Liver (tissue), 9 donors: Measurements from ENCODE around the gene HACE1. TPM values are rescaled to one million over a fixed set of nuclear protein-coding genes. Genes with fewer than 3 reads are reported as not detected.

Experiments
- DNase-seq: peaks from one replicate; pipeline ENCODE4 v3.0.0-alpha.2; 2017; ENCODE audit warnings: low spot score
- H3K27ac ChIP-seq, 2 donors: one replicate each; pipeline ENCODE4 v1.7.0; 2013; ENCODE audit warnings: inconsistent platforms in 2 of 2, low read length in 2 of 2, control low read depth in 1 of 2, low read depth in 1 of 2, mild to moderate bottlenecking in 1 of 2
- H3K27me3 ChIP-seq, 4 donors: one replicate each; pipeline versions ENCODE4 v1.6.1 to v1.7.0; 2013; ENCODE audit warnings: low read length in 3 of 4, inconsistent platforms in 1 of 4, mild to moderate bottlenecking in 1 of 4, moderate library complexity in 1 of 4; ENCODE audit not compliant: control insufficient read depth in 4 of 4, insufficient read depth in 4 of 4
- H3K36me3 ChIP-seq, 4 donors: one replicate each; pipeline versions ENCODE4 v1.6.1 to v1.7.0; 2013; ENCODE audit warnings: low read length in 3 of 4, mild to moderate bottlenecking in 3 of 4, low read depth in 1 of 4, moderate library complexity in 1 of 4; ENCODE audit not compliant: control insufficient read depth in 4 of 4, insufficient read depth in 3 of 4
- H3K4me1 ChIP-seq, 4 donors: one replicate each; pipeline versions ENCODE4 v1.6.1 to v1.7.0; 2013; ENCODE audit warnings: low read length in 3 of 4, mild to moderate bottlenecking in 3 of 4, moderate library complexity in 1 of 4; ENCODE audit not compliant: control insufficient read depth in 4 of 4, insufficient read depth in 4 of 4
- H3K4me3 ChIP-seq, 3 donors: one replicate each; pipeline versions ENCODE4 v1.6.1 to v1.7.0; 2013; ENCODE audit warnings: low read length in 3 of 3, control low read depth in 1 of 3, low read depth in 1 of 3, mild to moderate bottlenecking in 1 of 3
- H3K9ac ChIP-seq, 2 donors: one replicate each; pipeline ENCODE4 v1.7.0; 2013; ENCODE audit warnings: low read length in 2 of 2, mild to moderate bottlenecking in 2 of 2, moderate library complexity in 2 of 2, control low read depth in 1 of 2, low read depth in 1 of 2
- H3K9me3 ChIP-seq, 4 donors: one replicate each; pipeline versions ENCODE4 v1.6.1 to v1.7.0; 2013; ENCODE audit warnings: low read length in 3 of 4; ENCODE audit not compliant: control insufficient read depth in 4 of 4
- FOXA2 ChIP-seq: IDR thresholded peaks from 2 replicates; pipeline ENCODE4 v1.6.1; 2016; ENCODE audit warnings: antibody characterized with exemption
- GABPA ChIP-seq, 2 donors: IDR thresholded peaks in 1 of 2; conservative IDR thresholded peaks in 1 of 2; 2 replicates each; pipeline ENCODE4 v1.6.1; 2016; ENCODE audit warnings: antibody characterized with exemption in 2 of 2, mild to moderate bottlenecking in 1 of 2, moderate library complexity in 1 of 2
- HNF4A ChIP-seq, 2 donors: conservative IDR thresholded peaks; 2 replicates each; pipeline ENCODE4 v1.6.1; 2016; ENCODE audit warnings: antibody characterized with exemption in 2 of 2, mild to moderate bottlenecking in 2 of 2
- HNF4G ChIP-seq: IDR thresholded peaks from 2 replicates; pipeline ENCODE4 v1.6.1; 2016; ENCODE audit warnings: antibody characterized with exemption
- JUND ChIP-seq, 2 donors: IDR thresholded peaks; 2 replicates each; pipeline ENCODE4 v1.6.1; 2016; ENCODE audit warnings: antibody characterized with exemption in 2 of 2
- MAX ChIP-seq: IDR thresholded peaks from 2 replicates; pipeline ENCODE4 v1.6.1; 2016; ENCODE audit warnings: antibody characterized with exemption
- RAD21 ChIP-seq, 2 donors: IDR thresholded peaks; 2 replicates each; pipeline ENCODE4 v1.6.1; 2016; ENCODE audit warnings: antibody characterized with exemption in 2 of 2, mild to moderate bottlenecking in 2 of 2
- RXRA ChIP-seq, 2 donors: IDR thresholded peaks; 2 replicates each; pipeline ENCODE4 v1.6.1; 2017 to 2018; ENCODE audit warnings: antibody characterized with exemption in 2 of 2, mild to moderate bottlenecking in 1 of 2
- SP1 ChIP-seq: IDR thresholded peaks from 2 replicates; pipeline ENCODE4 v1.6.1; 2018; ENCODE audit warnings: antibody characterized with exemption, mild to moderate bottlenecking
- TAF1 ChIP-seq: conservative IDR thresholded peaks from 2 replicates; pipeline ENCODE4 v1.6.1; 2016; ENCODE audit warnings: antibody characterized with exemption, mild to moderate bottlenecking
- YY1 ChIP-seq: IDR thresholded peaks from 2 replicates; pipeline ENCODE4 v1.6.1; 2016; ENCODE audit warnings: antibody characterized with exemption, mild to moderate bottlenecking
- WGBS: extraction: QIAGEN DNeasy Blood & Tissue Kit; methylation state at CpG from one replicate; pipeline ENCODE4 v1.1.7; 2013; 5-methylcytosine and 5-hydroxymethylcytosine counted together
- polyA plus RNA-seq, 2 donors: library from polyadenylated mRNA; stranded (reverse) in 1 of 2; unstranded in 1 of 2; fragments of 200-250 nt in 1 of 2; fragments of >200 nt in 1 of 2; fragmentation: Nextera tagmentation in 1 of 2; extraction: Ambion mirVana in 1 of 2; gene quantifications; one replicate each; pipeline versions ENCODE4 v1.2.1 to v1.2.3, GENCODE V29; 2013 to 2015
- total RNA-seq, 2 donors: library from RNA; depleted of rRNA; stranded (reverse); fragments of >200 nt; gene quantifications; one replicate each; pipeline ENCODE4 v1.2.3, GENCODE V29; 2014
- TF ChIP-seq, protein P1 (sequence below): IDR thresholded peaks from 2 replicates; pipeline ENCODE4 v1.6.1; 2016; ENCODE audit warnings: antibody characterized with exemption, mild to moderate bottlenecking
- TF ChIP-seq, protein P2 (sequence below): IDR thresholded peaks from 2 replicates; pipeline ENCODE4 v1.6.1; 2016; ENCODE audit warnings: antibody characterized with exemption
- TF ChIP-seq, protein P3 (sequence below): fragments of 150-350 bp; IDR thresholded peaks from 2 replicates; pipeline ENCODE4 v1.5.1; 2017; ENCODE audit warnings: improper control_type of control experiment, low read depth, low read length; ENCODE audit not compliant: missing input control
- donor health status: healthy.
- donor health status: healthy.
- donor health status: healthy.
- donor health status: healthy.
- donor health status: healthy.

HACE1 gene
- total and polyA plus RNA-seq, 4 donors = 1.3 to 7.2 (median 2.5) TPM

- 71% methylated on average over 4 of the region's 4 CpGs for WGBS
- Histone ChIP-seq H3K36me3 (peaks cover 0 to 3% (median 0%) of the 10 kb centered on the region in 4 donors), H3K27me3 (no peaks in the 10 kb centered on the region), H3K27ac (no peak overlapping the region), H3K4me3 (no peak overlapping the region), H3K4me1 (no peaks in the 10 kb centered on the region), H3K9ac (no peak overlapping the region), H3K9me3 (no peaks in the 10 kb centered on the region)
- DNase-seq = no peak
- TF ChIP-seq, protein P1, sequence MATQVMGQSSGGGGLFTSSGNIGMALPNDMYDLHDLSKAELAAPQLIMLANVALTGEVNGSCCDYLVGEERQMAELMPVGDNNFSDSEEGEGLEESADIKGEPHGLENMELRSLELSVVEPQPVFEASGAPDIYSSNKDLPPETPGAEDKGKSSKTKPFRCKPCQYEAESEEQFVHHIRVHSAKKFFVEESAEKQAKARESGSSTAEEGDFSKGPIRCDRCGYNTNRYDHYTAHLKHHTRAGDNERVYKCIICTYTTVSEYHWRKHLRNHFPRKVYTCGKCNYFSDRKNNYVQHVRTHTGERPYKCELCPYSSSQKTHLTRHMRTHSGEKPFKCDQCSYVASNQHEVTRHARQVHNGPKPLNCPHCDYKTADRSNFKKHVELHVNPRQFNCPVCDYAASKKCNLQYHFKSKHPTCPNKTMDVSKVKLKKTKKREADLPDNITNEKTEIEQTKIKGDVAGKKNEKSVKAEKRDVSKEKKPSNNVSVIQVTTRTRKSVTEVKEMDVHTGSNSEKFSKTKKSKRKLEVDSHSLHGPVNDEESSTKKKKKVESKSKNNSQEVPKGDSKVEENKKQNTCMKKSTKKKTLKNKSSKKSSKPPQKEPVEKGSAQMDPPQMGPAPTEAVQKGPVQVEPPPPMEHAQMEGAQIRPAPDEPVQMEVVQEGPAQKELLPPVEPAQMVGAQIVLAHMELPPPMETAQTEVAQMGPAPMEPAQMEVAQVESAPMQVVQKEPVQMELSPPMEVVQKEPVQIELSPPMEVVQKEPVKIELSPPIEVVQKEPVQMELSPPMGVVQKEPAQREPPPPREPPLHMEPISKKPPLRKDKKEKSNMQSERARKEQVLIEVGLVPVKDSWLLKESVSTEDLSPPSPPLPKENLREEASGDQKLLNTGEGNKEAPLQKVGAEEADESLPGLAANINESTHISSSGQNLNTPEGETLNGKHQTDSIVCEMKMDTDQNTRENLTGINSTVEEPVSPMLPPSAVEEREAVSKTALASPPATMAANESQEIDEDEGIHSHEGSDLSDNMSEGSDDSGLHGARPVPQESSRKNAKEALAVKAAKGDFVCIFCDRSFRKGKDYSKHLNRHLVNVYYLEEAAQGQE = no peak
- TF ChIP-seq RAD21 (IDR thresholded peaks at IDR 0.05) (no peak), YY1 (no peak), MAX (no peak), HNF4A (conservative IDR thresholded peaks at IDR 0.05) (no peak), TAF1 (no peak), FOXA2 (no peak), HNF4G (no peak), JUND (IDR thresholded peaks at IDR 0.05) (no peak), GABPA (IDR thresholded peaks at IDR 0.05 in 1 of 2, conservative IDR thresholded peaks at IDR 0.05 in 1 of 2) (no peak)
Measured at GRCh38 chr6:104728448-104728847, 131.3 kb downstream of the HACE1 start.

DNA sequence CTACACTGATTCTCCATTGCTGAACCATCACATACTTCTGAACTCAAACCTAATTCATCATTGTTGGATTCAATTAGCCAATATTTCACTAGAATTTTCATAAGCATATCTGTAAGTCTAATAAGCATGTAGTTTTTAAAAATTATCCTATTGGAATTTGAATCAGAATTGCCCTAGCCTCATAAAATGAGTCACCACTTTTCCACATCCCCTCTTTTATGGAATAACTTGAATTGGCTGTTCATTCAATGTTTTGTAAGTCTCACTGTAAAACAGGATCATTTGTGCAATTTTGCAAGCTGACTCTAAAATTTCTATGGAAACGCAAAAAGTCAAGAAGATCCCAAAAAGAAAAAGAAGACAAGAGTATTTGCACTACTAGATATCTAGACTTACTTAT lies 141.0 kb downstream of the HACE1 start:
- DNase-seq = no peak
- Histone ChIP-seq H3K9ac (no peak overlapping the region), H3K4me3 (no peak overlapping the region), H3K4me1 (no peaks in the 10 kb centered on the region), H3K9me3 (no peaks in the 10 kb centered on the region), H3K27ac (no peak overlapping the region), H3K36me3 (no peaks in the 10 kb centered on the region), H3K27me3 (no peaks in the 10 kb centered on the region)
- TF ChIP-seq, protein P2, sequence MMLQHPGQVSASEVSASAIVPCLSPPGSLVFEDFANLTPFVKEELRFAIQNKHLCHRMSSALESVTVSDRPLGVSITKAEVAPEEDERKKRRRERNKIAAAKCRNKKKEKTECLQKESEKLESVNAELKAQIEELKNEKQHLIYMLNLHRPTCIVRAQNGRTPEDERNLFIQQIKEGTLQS = no peak
- TF ChIP-seq TAF1 (no peak), RXRA (IDR thresholded peaks at IDR 0.05) (no peak), SP1 (no peak), HNF4A (conservative IDR thresholded peaks at IDR 0.05) (no peak), FOXA2 (no peak), GABPA (IDR thresholded peaks at IDR 0.05 in 1 of 2, conservative IDR thresholded peaks at IDR 0.05 in 1 of 2) (no peak), MAX (no peak), RAD21 (IDR thresholded peaks at IDR 0.05) (no peak)
- TF ChIP-seq, protein P3, sequence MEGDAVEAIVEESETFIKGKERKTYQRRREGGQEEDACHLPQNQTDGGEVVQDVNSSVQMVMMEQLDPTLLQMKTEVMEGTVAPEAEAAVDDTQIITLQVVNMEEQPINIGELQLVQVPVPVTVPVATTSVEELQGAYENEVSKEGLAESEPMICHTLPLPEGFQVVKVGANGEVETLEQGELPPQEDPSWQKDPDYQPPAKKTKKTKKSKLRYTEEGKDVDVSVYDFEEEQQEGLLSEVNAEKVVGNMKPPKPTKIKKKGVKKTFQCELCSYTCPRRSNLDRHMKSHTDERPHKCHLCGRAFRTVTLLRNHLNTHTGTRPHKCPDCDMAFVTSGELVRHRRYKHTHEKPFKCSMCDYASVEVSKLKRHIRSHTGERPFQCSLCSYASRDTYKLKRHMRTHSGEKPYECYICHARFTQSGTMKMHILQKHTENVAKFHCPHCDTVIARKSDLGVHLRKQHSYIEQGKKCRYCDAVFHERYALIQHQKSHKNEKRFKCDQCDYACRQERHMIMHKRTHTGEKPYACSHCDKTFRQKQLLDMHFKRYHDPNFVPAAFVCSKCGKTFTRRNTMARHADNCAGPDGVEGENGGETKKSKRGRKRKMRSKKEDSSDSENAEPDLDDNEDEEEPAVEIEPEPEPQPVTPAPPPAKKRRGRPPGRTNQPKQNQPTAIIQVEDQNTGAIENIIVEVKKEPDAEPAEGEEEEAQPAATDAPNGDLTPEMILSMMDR = no peak
- 93% methylated on average over 1 of the region's 1 CpG for WGBS
